Activated B cell treated with CpG ODN at 0.5 μM for 24 hours (primary cell): Measurements from ENCODE around the gene CENPX. TPM values are rescaled to one million over a fixed set of nuclear protein-coding genes. Genes with fewer than 3 reads are reported as not detected.

Experiments
- ATAC-seq: fragments of 200-7000 bp; cut with Tn5 transposase; one replicate; pipeline ENCODE4 v1.10.0; 2021; ENCODE audit warnings: low read depth, mild to moderate bottlenecking, moderate library complexity
- CTCF ChIA-PET: fragments of 350-600 bp; sonication (Branson Sonifier 250); formaldehyde crosslinking; loops from one replicate; lab custom pipeline; 2021; ENCODE audit warnings: antibody characterized with exemption; lab: Charles Lee
- POLR2A ChIA-PET: fragments of 350-600 bp; sonication (Branson Sonifier 250); formaldehyde crosslinking; loops from one replicate; lab custom pipeline; 2021; ENCODE audit warnings: antibody characterized with exemption; lab: Charles Lee
- DNase-seq: peaks from one replicate; pipeline ENCODE4 v3.0.0; 2022
- H3K27ac Mint-ChIP-seq: one replicate; pipeline ENCODE4 v1.8.0; 2020; ENCODE audit warnings: mixed read lengths
- H3K27me3 Mint-ChIP-seq: one replicate; pipeline ENCODE4 v1.8.0; 2021; ENCODE audit warnings: mixed read lengths
- H3K36me3 Mint-ChIP-seq: one replicate; pipeline ENCODE4 v1.8.0; 2021; ENCODE audit warnings: low read depth, mixed read lengths
- H3K4me1 Mint-ChIP-seq: one replicate; pipeline ENCODE4 v1.8.0; 2021; ENCODE audit warnings: mixed read lengths
- H3K4me3 Mint-ChIP-seq: one replicate; pipeline ENCODE4 v1.8.0; 2020; ENCODE audit warnings: mild to moderate bottlenecking, mixed read lengths
- H3K9me3 Mint-ChIP-seq: one replicate; pipeline ENCODE4 v1.8.0; 2020; ENCODE audit warnings: mixed read lengths
- CTCF ChIP-seq: fragments of 200-600 bp; IDR thresholded peaks from one replicate; pipeline ENCODE4 v1.8.0; 2022; ENCODE audit warnings: antibody characterized with exemption, mild to moderate bottlenecking
- intact Hi-C: fragments of 100-400 bp; cut with micrococcal nuclease; formaldehyde crosslinking; loops from one replicate; pipeline ENCODE4 v1.15.1; 2024
- total RNA-seq: library from RNA; stranded (reverse); gene quantifications from 2 replicates; pipeline ENCODE4 v1.2.3, GENCODE V29; 2022

The CENPX gene
- total RNA-seq, 1 donor from 2014 or later, result 41.7 TPM

DNA sequence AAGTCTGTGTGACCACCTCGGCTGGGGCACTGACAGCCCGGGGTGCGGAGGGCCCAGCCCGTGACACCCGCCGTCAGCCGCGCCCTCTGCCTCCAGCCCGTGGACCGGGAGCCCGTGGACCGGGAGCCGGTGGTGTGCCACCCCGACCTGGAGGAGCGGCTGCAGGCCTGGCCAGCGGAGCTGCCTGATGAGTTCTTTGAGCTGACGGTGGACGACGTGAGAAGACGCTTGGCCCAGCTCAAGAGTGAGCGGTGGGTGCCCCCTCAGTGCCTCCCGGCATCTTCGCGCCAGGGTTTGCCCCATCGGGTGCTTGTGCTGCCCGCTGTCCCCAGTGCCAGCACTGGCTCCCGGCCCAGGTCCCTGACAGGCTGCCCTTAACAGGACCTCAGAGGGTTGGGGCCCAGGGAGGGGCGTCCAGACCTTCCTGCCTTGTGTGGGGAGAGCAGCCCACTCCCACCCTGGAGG is 13.7 kb downstream of the CENPX start:
- CTCF ChIA-PET, result interaction anchor here (0.6 kb wide), 1 partner anchor 19 kb away, joined by 3 read pairs; no protein-coding TSS in a partner anchor
- ATAC-seq, result no peak
- no peaks in the 10 kb centered on the region for H3K9me3 Mint-ChIP-seq
- H3K27ac Mint-ChIP-seq, result no peak overlapping the region
- no peak for DNase-seq
- H3K27me3 Mint-ChIP-seq, result no peaks in the 10 kb centered on the region
- no peak overlapping the region for H3K4me3 Mint-ChIP-seq
- H3K4me1 Mint-ChIP-seq, result no peaks in the 10 kb centered on the region
- TF ChIP-seq CTCF, result no peak
- POLR2A ChIA-PET, result no interaction called here
- intact Hi-C loops, result no loop called here
- no peaks in the 10 kb centered on the region for H3K36me3 Mint-ChIP-seq

- Mint-ChIP-seq H3K27me3 (no peaks in the 10 kb centered on the region), H3K9me3 (no peaks in the 10 kb centered on the region), H3K4me1 (no peaks in the 10 kb centered on the region), H3K36me3 (no peaks in the 10 kb centered on the region), H3K4me3 (no peak overlapping the region), H3K27ac (no peak overlapping the region)
- intact Hi-C loops, result no loop called here
- no peak for TF ChIP-seq CTCF
- CTCF ChIA-PET, result no interaction called here
- POLR2A ChIA-PET, result no interaction called here
- DNase-seq (no peak), ATAC-seq (no peak)
Measured at GRCh38 chr17:82008258-82008940, 14.3 kb downstream of the CENPX start.

- no peak for ATAC-seq
- H3K27me3 Mint-ChIP-seq, result no peaks in the 10 kb centered on the region
- ChIA-PET CTCF (no interaction called here), POLR2A (no interaction called here)
- H3K4me1 Mint-ChIP-seq, result no peaks in the 10 kb centered on the region
- DNase-seq, result no peak
- H3K9me3 Mint-ChIP-seq, result no peaks in the 10 kb centered on the region
- no peak for TF ChIP-seq CTCF
- H3K27ac Mint-ChIP-seq, result no peak overlapping the region
- no peaks in the 10 kb centered on the region for H3K36me3 Mint-ChIP-seq
- intact Hi-C loops, result no loop called here
- no peak overlapping the region for H3K4me3 Mint-ChIP-seq
Measured at GRCh38 chr17:82007495-82008257, 15.0 kb downstream of the CENPX start.

DNA sequence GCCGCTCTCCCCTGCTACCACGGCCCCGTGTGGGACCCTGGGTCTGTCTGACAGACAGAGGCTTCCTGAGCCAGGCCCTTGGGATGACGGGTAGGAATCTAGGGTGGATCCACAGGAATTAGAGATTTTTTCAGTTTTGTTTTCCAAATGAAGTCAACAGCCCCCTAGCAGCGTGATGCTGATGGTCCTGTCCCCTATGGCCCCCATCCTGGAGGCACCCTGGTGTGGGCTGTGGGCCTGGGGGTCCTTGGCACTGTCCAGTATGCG is 15.5 kb downstream of the CENPX start:
- DNase-seq (no peak), ATAC-seq (no peak)
- H3K4me3 Mint-ChIP-seq, result no peak overlapping the region
- H3K9me3 Mint-ChIP-seq, result no peaks in the 10 kb centered on the region
- H3K4me1 Mint-ChIP-seq, result no peaks in the 10 kb centered on the region
- H3K27ac Mint-ChIP-seq, result no peak overlapping the region
- CTCF ChIA-PET, result no interaction called here
- no peaks in the 10 kb centered on the region for H3K36me3 Mint-ChIP-seq
- intact Hi-C loops, result no loop called here
- no peaks in the 10 kb centered on the region for H3K27me3 Mint-ChIP-seq
- TF ChIP-seq CTCF, result no peak
- POLR2A ChIA-PET, result no interaction called here

DNA sequence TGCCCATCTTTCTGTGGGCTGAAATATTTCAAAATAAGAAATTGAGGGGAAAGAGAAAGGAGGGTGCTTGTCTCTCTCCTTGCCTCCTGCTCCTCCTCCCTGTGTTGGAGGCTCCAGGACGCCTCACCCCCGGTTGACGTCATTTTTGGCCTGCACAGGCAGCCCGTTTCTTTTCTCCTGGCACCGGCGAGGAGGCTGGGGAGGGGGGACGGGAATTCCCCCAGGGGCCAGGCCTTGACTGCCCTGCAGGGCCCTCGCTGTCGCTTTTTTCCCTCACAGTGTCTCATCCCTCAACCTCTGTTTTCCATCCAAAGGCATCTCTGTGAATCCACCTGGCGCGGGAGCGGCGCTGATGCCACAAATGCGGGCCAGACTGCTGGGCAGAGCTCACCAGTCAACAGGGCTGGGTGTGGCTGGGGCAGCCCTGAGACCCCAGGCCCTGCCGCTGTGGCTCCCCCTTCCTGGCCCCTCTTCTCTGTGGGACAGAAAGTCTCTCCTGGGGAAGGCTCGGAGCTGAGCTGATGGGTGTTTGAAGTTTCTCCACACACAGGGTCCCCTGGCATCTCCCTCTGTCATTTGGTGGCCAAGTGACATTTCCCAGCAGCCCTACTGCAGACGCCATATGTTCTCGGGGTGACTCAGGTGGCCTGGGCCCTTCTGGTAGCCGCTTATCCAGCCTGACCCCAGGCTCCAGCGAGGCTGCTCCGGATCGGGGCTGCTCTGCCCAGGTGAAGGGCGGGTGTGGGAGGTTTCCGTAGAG is 16.0 kb downstream of the CENPX start:
- no peak for ATAC-seq
- no peaks in the 10 kb centered on the region for H3K27me3 Mint-ChIP-seq

More for the DNA sequence above, 16.0 kb downstream of the CENPX start:
- intact Hi-C loops, result no loop called here
- ChIA-PET CTCF (no interaction called here), POLR2A (interaction anchor here (0.6 kb wide), 1 partner anchor 276 kb away, joined by 3 read pairs; no protein-coding TSS in a partner anchor)
- Mint-ChIP-seq H3K4me1 (no peaks in the 10 kb centered on the region), H3K36me3 (no peaks in the 10 kb centered on the region), H3K27ac (no peak overlapping the region), H3K4me3 (no peak overlapping the region), H3K9me3 (no peaks in the 10 kb centered on the region)
- TF ChIP-seq CTCF, result no peak
- DNase-seq, result no peak
